GM10847 (cell line): ENCODE results near the gene APOBEC3F.
"Not testable (repeated sequence)": the region's sequence is repeated elsewhere in the genome, so short reads cannot be mapped to it uniquely, and the experiment has no call there.

Source experiments
- POLR2A ChIP-seq: IDR thresholded peaks from 2 replicates; pipeline ENCODE4 v1.6.1; 2011; ENCODE audit not compliant: insufficient read length; ENCODE audit errors: extremely low read depth

APOBEC3F gene

GRCh38 chr22:39026509-39027150 lies 14.0 kb upstream of the APOBEC3F start:
- TF ChIP-seq POLR2A, result no peak

GRCh38 chr22:39027717-39028116 lies 12.9 kb upstream of the APOBEC3F start:
- no peak for TF ChIP-seq POLR2A

DNA sequence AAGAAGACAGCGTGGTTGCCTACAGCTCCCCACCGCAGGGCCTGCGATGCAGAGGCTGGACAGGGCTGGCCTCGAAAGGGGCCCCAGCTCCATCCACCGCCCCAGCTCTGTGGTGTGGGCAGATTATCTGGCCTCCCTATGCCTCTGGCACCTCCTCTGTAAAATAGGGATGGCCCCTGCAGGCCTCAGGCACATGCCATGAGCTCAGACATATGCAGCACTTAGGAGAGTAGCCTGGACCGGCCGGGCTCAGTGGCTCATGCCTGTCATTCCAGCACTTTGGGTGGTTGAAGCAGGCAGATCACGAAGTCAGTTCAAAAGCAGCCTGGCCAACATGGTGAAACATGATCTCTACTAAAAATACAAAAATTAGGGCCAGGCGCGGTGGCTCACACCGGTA lies 12.4 kb upstream of the APOBEC3F start:
- no peak for TF ChIP-seq POLR2A

DNA sequence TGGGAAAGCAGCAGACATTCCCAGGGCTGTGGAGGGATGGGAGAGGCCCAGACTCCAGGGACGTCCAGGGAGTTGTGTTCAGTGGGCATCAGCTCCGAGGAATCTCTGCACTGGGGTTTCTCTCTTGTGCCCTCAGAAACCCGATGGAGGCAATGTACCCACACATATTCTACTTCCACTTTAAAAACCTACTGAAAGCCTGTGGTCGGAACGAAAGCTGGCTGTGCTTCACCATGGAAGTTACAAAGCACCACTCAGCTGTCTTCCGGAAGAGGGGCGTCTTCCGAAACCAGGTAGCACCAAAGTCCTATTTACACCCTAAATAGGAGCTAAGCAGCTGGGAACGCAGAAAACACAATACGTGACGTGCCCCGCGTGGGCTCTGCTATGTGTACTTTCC lies 11.4 kb upstream of the APOBEC3F start:
- no peak for TF ChIP-seq POLR2A

DNA sequence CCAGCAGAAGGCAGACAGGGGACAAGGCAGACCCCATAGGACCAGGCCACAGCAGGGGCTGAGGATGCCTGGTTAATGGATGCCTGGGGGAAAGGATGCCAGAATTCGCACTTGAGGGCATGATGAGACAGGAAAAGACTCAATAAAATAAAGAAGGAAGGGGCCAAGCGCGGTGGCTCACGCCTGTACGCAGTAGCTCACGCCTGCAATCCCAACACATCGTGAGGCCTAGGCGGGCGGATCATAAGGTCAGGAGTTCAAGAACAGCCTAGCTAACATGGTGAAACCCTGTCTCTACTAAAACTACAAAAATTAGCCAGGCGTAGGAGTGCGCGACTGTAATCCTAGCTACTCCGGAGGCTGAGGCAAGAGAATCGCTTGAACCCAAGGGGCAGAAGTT lies 10.0 kb upstream of the APOBEC3F start:
- TF ChIP-seq POLR2A, result no peak

- TF ChIP-seq POLR2A, result no peak
Measured at GRCh38 chr22:39039306-39040126, 1.1 kb upstream of the APOBEC3F start.

- no peak for TF ChIP-seq POLR2A
Measured at GRCh38 chr22:39041908-39042307, 1.2 kb downstream of the APOBEC3F start.

GRCh38 chr22:39055658-39056057 lies 15.0 kb downstream of the APOBEC3F start:
- no peak for TF ChIP-seq POLR2A

GRCh38 chr22:39068033-39068785 lies 27.5 kb downstream of the APOBEC3F start:
- no peak for TF ChIP-seq POLR2A

GRCh38 chr22:39070186-39070585 lies 29.5 kb downstream of the APOBEC3F start:
- TF ChIP-seq POLR2A, result no peak

- TF ChIP-seq POLR2A, result no peak
Measured at GRCh38 chr22:39073981-39074380, 33.3 kb downstream of the APOBEC3F start.

DNA sequence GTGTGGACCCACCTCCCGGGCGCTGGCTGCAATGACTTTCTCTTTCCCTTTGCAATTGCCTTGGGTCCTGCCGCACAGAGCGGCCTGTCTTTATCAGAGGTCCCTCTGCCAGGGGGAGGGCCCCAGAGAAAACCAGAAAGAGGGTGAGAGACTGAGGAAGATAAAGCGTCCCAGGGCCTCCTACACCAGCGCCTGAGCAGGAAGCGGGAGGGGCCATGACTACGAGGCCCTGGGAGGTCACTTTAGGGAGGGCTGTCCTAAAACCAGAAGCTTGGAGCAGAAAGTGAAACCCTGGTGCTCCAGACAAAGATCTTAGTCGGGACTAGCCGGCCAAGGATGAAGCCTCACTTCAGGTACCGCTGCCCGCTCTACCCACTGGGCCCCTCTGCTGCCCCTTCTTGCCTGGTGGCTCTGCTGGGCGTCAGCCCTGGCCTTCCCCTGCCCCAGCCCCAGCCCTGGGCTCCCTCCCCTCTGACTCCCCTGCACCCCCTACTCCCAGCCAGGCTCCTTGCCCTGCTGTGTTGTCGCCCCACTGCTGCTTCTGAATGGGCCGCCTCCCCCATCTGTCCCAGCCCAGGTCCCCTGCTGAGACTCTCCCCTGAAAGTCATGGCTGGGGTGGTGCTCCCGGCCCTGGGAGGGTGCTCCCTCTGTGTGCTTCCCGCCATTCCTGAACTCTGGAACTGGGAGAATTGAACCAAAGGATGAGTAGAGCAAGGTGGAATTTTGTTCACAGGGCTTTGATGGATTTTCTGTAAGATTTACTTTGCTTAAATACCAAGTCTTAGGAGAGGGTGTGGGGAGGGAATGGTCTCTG lies 36.6 kb downstream of the APOBEC3F start, which contains the start of gene APOBEC3G:
Gene APOBEC3G (plus strand): TSS at position 250 of the 815 bp plus-strand sequence. CDS start 87 bp downstream, at position 337.
- TF ChIP-seq POLR2A, result not testable (repeated sequence)

DNA sequence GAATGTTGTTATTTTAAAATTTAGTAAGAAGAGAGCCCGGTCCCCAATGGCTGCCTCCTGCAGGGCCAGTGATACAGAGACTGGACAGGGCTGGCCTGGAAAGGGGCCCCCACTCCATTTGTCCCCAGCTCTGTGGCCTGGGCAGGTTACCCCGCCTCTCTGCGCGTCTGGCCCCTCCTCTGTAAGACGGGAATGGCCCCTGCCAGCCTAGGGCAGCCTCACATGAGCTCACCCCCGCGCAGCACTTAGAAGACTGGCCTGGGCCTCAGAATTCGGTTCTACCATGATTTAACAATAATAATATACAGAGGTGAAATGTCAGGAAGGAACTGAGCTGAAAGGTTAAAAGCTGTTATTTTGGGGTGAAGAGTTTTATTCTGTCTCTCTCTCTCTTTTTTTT lies 37.7 kb downstream of the APOBEC3F start:
- no peak for TF ChIP-seq POLR2A

DNA sequence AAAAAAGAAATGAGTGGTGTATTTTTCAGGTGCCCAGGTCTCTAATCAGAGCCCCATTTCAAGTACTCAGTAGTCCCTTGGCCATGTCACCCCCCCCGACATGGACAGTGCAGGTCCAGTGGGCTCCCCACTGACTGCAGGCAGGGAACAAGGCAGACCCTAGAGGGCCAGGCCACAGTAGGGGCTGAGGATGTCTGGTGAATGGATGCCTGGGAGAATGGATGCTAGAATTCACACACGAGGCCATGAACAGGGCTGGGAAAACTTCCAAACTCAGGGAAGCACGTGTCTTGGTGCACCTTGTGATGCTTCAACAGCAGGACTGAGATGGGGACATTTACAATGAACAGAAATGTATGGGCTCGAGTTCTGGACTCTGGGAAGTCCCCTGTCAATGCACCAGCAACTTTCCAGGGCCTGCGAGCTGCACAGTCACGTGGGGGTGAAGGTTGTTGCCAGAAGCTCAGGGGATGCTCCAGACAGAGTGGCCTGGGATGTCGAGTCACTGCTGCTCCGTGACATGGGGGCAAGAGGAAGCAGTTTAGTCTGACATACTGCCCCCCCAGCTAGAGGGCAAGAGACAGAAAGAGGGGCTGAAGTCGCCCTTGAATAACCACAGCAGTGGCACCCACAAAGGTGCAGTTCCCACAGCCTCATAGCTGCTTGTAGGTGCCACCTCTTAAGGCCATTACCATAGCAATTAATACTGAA lies 39.5 kb downstream of the APOBEC3F start:
- no peak for TF ChIP-seq POLR2A

- no peak for TF ChIP-seq POLR2A
Measured at GRCh38 chr22:39081016-39081415, 40.4 kb downstream of the APOBEC3F start.

DNA sequence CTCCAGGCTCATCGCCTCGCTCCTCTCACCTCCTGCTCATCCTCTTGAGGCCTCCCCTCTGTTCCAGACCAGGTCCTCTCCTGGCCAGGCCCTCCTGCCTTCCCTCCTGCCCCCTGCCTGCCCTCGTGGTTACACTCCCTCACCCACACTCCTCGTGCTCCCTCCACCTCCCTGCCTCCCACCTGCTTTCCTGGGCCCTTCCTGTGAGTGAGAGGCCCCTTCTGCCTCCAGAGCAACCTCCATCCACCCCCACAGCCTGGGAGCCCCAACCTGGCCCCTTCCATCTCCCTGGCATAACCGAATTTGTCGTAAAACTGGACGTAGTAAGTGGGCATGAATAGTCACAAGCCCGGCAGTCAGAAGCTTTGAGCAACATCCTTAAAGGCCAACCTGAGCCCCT lies 40.9 kb downstream of the APOBEC3F start:
- no peak for TF ChIP-seq POLR2A
